Uterus (tissue), 4 donors: ENCODE measurements around the gene LAMB2. TPM values are rescaled to one million over a fixed set of nuclear protein-coding genes. Genes with fewer than 3 reads are reported as not detected.

Experiments used
- DNase-seq, 2 donors: peaks; one replicate each; pipeline ENCODE4 v3.0.0-alpha.2; 2019 to 2020
- H3K27ac ChIP-seq, 2 donors: fragments of 200-600 bp; sonication (generic); 1 replicate in 1 of 2; 2 replicates in 1 of 2; pipeline ENCODE4 v1.5.1; 2016 to 2018
- H3K27me3 ChIP-seq, 2 donors: fragments of 200-600 bp; sonication (generic); one replicate each; pipeline ENCODE4 v1.5.1; 2018 to 2019; ENCODE audit warnings: control low read depth in 1 of 2
- H3K36me3 ChIP-seq, 2 donors: fragments of 200-600 bp; sonication (generic); one replicate each; pipeline ENCODE4 v1.5.1; 2019; ENCODE audit warnings: control low read depth in 1 of 2
- H3K4me1 ChIP-seq, 2 donors: fragments of 200-600 bp; sonication (generic); one replicate each; pipeline ENCODE4 v1.5.1; 2018 to 2019; ENCODE audit warnings: control low read depth in 1 of 2
- H3K4me3 ChIP-seq, 2 donors: fragments of 200-600 bp; sonication (generic); 1 replicate in 1 of 2; 2 replicates in 1 of 2; pipeline ENCODE4 v1.5.1; 2018 to 2019; ENCODE audit warnings: mild to moderate bottlenecking in 1 of 2
- H3K9me3 ChIP-seq, 2 donors: fragments of 200-600 bp; sonication (generic); one replicate each; pipeline ENCODE4 v1.5.1; 2019; ENCODE audit warnings: control low read depth in 1 of 2
- CTCF ChIP-seq, 4 experiments: fragments of 200-600 bp in 2 of 4; fragments of 450-650 bp in 2 of 4; sonication (generic) in 2 of 4; IDR thresholded peaks; one replicate each; pipeline ENCODE4 v1.5.1; 2016 to 2019; ENCODE audit warnings: antibody characterized with exemption in 4 of 4, mild to moderate bottlenecking in 2 of 4, moderate library complexity in 1 of 4
- POLR2A ChIP-seq, 2 donors: fragments of 450-650 bp; IDR thresholded peaks; one replicate each; pipeline ENCODE4 v1.6.1; 2016; ENCODE audit warnings: antibody characterized with exemption in 2 of 2, mild to moderate bottlenecking in 1 of 2, moderate library complexity in 1 of 2
- intact Hi-C: fragments of 100-400 bp; cut with DNase I; formaldehyde crosslinking; loops from one replicate; pipeline ENCODE4 v1.15.1; 2023; ENCODE audit warnings: low total_unique reads
- microRNA-seq: library from miRNA; unstranded; fragments of <30 nt; microRNA quantifications from one replicate; pipeline ENCODE4, GENCODE V29; 2016; ENCODE audit warnings: borderline microRNAs expressed, borderline replicate concordance
- small RNA-seq: library from RNA; depleted of rRNA; stranded (forward); fragments of <200 nt; gene quantifications from one replicate; pipeline ENCODE3, GENCODE V24; 2016
- total RNA-seq, 4 donors: library from RNA; depleted of rRNA in 3 of 4; stranded (reverse); fragments of >200 nt in 3 of 4; gene quantifications; one replicate each; pipeline versions ENCODE4 v1.1.0 to v1.2.4, GENCODE V29; 2014 to 2023
- donor health status: DM: yes; HTN: yes; CAD: no.

LAMB2 gene
- total RNA-seq, 4 donors from 2014 or later = 387 to 604 (median 509) TPM

GRCh38 chr3:49079270-49079669, 53.6 kb downstream of the LAMB2 start:
- Histone ChIP-seq H3K27ac (no peak overlapping the region), H3K4me1 (no peaks in the 10 kb centered on the region), H3K27me3 (no peaks in the 10 kb centered on the region), H3K4me3 (no peak overlapping the region), H3K9me3 (no peaks in the 10 kb centered on the region), H3K36me3 (no peaks in the 10 kb centered on the region)
- intact Hi-C loops = no loop called here
- DNase-seq = no peak
- TF ChIP-seq POLR2A (IDR thresholded peaks at IDR 0.05) (no peak), CTCF (IDR thresholded peaks at IDR 0.05) (no peak)

GRCh38 chr3:49076646-49077045, 56.2 kb downstream of the LAMB2 start:
- no peaks in the 10 kb centered on the region for H3K36me3 ChIP-seq

GRCh38 chr3:49076116-49076515, 56.7 kb downstream of the LAMB2 start:
- no peak for TF ChIP-seq CTCF (IDR thresholded peaks at IDR 0.05)
- no peak for TF ChIP-seq POLR2A (IDR thresholded peaks at IDR 0.05)
- intact Hi-C loops = no loop called here
- DNase-seq = no peak
- H3K27ac ChIP-seq = no peak overlapping the region
- H3K36me3 ChIP-seq = no peaks in the 10 kb centered on the region
- no peaks in the 10 kb centered on the region for H3K4me1 ChIP-seq
- no peaks in the 10 kb centered on the region for H3K9me3 ChIP-seq
- H3K27me3 ChIP-seq = no peaks in the 10 kb centered on the region
- H3K4me3 ChIP-seq = no peak overlapping the region

More at GRCh38 chr3:49076646-49077045, 56.2 kb downstream of the LAMB2 start:
- TF ChIP-seq CTCF (IDR thresholded peaks at IDR 0.05) (no peak), POLR2A (IDR thresholded peaks at IDR 0.05) (no peak)
- Histone ChIP-seq H3K4me1 (no peaks in the 10 kb centered on the region), H3K27ac (no peak overlapping the region), H3K27me3 (no peaks in the 10 kb centered on the region), H3K9me3 (no peaks in the 10 kb centered on the region), H3K4me3 (no peak overlapping the region)
- intact Hi-C loops = no loop called here
- no peak for DNase-seq

Small RNA genes lying within 50 kb of the gene (microRNA-seq; reads per million reads assigned to microRNA genes)
- not detected for gene MIR6890

Small RNA genes lying within 50 kb of the gene (small RNA-seq; reads per million reads assigned to genes)
- gene RN7SL182P = not detected

Other genes with a start within 250 kb of the LAMB2 start
- gene SLC25A20, start 234.2 kb downstream of the LAMB2 start, total RNA-seq = 10 to 100 TPM in 2 of 4 donors, 1 to 10 TPM in 2; 7.7 to 41.8 (median 15.3) TPM
- 100 to 1,000 TPM in 1 of 4 donors, 10 to 100 TPM in 3; 37.4 to 102 (median 79.9) TPM for gene ARIH2, start 214.2 kb downstream of the LAMB2 start, total RNA-seq
- 10 to 100 TPM; 35.0 to 81.5 (median 51.1) TPM for gene P4HTM, start 142.8 kb downstream of the LAMB2 start, total RNA-seq
- 100 to 1,000 TPM in 3 of 4 donors, 10 to 100 TPM in 1; 50.0 to 243 (median 122) TPM for gene WDR6, start 125.7 kb downstream of the LAMB2 start, total RNA-seq
- gene DALRD3, start 114.5 kb downstream of the LAMB2 start, total RNA-seq = 10 to 100 TPM; 13.8 to 93.0 (median 27.7) TPM
- gene NDUFAF3, start 110.9 kb downstream of the LAMB2 start, total RNA-seq = 10 to 100 TPM in 3 of 4 donors, 1 to 10 TPM in 1; 8.8 to 96.6 (median 30.3) TPM
- gene IMPDH2, start 103.7 kb downstream of the LAMB2 start, total RNA-seq = 100 to 1,000 TPM in 3 of 4 donors, 10 to 100 TPM in 1; 53.0 to 273 (median 163) TPM
- 100 to 1,000 TPM in 2 of 4 donors, 10 to 100 TPM in 2; 69.0 to 140 (median 104) TPM for gene QRICH1, start 39.0 kb downstream of the LAMB2 start, total RNA-seq
- gene QARS1, start 28.3 kb downstream of the LAMB2 start, total RNA-seq = 100 to 1,000 TPM; 124 to 280 (median 161) TPM
- gene USP19, start 12.2 kb downstream of the LAMB2 start, total RNA-seq = 10 to 100 TPM; 21.5 to 66.6 (median 43.6) TPM
- gene CCDC71, start 33.3 kb upstream of the LAMB2 start, total RNA-seq = 10 to 100 TPM in 3 of 4 donors, 1 to 10 TPM in 1; 9.2 to 58.2 (median 31.3) TPM
- 10 to 100 TPM in 3 of 4 donors, 1 to 10 TPM in 1; 7.7 to 67.6 (median 39.4) TPM for gene KLHDC8B, start 38.5 kb upstream of the LAMB2 start, total RNA-seq
- 1 to 10 TPM; 1.5 to 9.0 (median 4.9) TPM for gene C3orf62, start 144.2 kb upstream of the LAMB2 start, total RNA-seq
- gene USP4, start 207.0 kb upstream of the LAMB2 start, total RNA-seq = 10 to 100 TPM in 3 of 4 donors, 1 to 10 TPM in 1; 9.2 to 78.3 (median 28.8) TPM
- 100 to 1,000 TPM in 2 of 4 donors, 10 to 100 TPM in 2; 40.2 to 450 (median 81.2) TPM for gene GPX1, start 225.3 kb upstream of the LAMB2 start, total RNA-seq